Stimulated activated CD8-positive, alpha-beta memory T cell treated with anti-CD3 and anti-CD28 coated beads, Interleukin-12 subunit alpha, Interleukin-12 subunit beta, amount 100 ng/mL, for 24 hours (primary cell): ENCODE results near the gene MVB12A.

Source experiments
- DNase-seq: peaks from one replicate; pipeline ENCODE4 v3.0.0-alpha.2; 2020; ENCODE audit errors: extremely low read depth

Gene MVB12A

GRCh38 chr19:17404621-17405249, 15.1 kb upstream of the MVB12A start:
- DNase-seq, result no peak

- no peak for DNase-seq
Observed at GRCh38 chr19:17405250-17406045, 14.4 kb upstream of the MVB12A start, which contains the start of gene BST2. TSS of gene BST2 (minus strand) at chr19:17405630. CDS start at chr19:17405575, 55 bp downstream.

- DNase-seq, result no peak
Observed at GRCh38 chr19:17406046-17406886, 13.6 kb upstream of the MVB12A start.

GRCh38 chr19:17406887-17407196, 13.0 kb upstream of the MVB12A start:
- no peak for DNase-seq

- DNase-seq, result no peak
Observed at GRCh38 chr19:17409990-17410389, 9.9 kb upstream of the MVB12A start.

- no peak for DNase-seq
Observed at GRCh38 chr19:17411801-17412200, 8.0 kb upstream of the MVB12A start.

- no peak for DNase-seq
Observed at GRCh38 chr19:17414097-17414496, 5.8 kb upstream of the MVB12A start.

- no peak for DNase-seq
Observed at GRCh38 chr19:17415121-17415520, 4.7 kb upstream of the MVB12A start.

- no peak for DNase-seq
Observed at GRCh38 chr19:17418710-17419109, 1.1 kb upstream of the MVB12A start.

GRCh38 chr19:17419154-17419620, 660 bp upstream of the MVB12A start:
- DNase-seq, result no peak

GRCh38 chr19:17420475-17420924, 653 bp downstream of the MVB12A start:
- no peak for DNase-seq

- DNase-seq, result no peak
Observed at GRCh38 chr19:17421942-17422341, 2.1 kb downstream of the MVB12A start.

- DNase-seq, result no peak
Observed at GRCh38 chr19:17423429-17424208, 3.8 kb downstream of the MVB12A start.

GRCh38 chr19:17424743-17425365, 5.0 kb downstream of the MVB12A start:
- DNase-seq, result no peak

GRCh38 chr19:17429641-17430113, 9.8 kb downstream of the MVB12A start:
- no peak for DNase-seq

- DNase-seq, result no peak
Observed at GRCh38 chr19:17431417-17431816, 11.6 kb downstream of the MVB12A start.

GRCh38 chr19:17435218-17435617, 15.4 kb downstream of the MVB12A start:
- no peak for DNase-seq

- no peak for DNase-seq
Observed at GRCh38 chr19:17436094-17436873, 16.4 kb downstream of the MVB12A start.

GRCh38 chr19:17436874-17437267, 17.0 kb downstream of the MVB12A start:
- DNase-seq, result no peak
